ENCODE data around the gene RABGGTB.
"Not testable (repeated sequence)": the region's sequence is repeated elsewhere in the genome, so short reads cannot be mapped to it uniquely, and the experiment has no call there.

The RABGGTB gene

GRCh38 chr1:75796376-75797272, 10.6 kb downstream of the RABGGTB start, which contains the start of gene MSH4:
Gene MSH4 (plus strand): TSS chr1:75796882. CDS start chr1:75796986, 104 bp downstream.
- DNase-seq: no peak

DNA sequence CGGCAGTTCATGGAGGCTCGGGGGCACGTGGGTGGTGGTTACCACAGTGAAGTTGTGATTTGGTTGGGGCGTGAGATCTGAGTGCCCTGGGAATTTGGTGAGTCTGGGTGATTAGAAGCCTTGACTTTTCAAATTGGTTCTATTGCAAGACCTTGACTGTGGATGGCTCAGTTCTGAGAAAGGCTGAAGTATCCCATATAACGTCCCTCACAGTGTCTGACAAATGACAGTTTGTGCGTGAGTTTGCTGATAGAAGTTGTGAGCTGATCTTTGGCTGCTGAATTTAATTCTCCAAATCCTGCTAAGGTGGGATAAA, 11.2 kb downstream of the RABGGTB start:
- no peak for DNase-seq

GRCh38 chr1:75797606-75798216, 11.7 kb downstream of the RABGGTB start:
- DNase-seq: no peak

GRCh38 chr1:75801480-75801879, 15.4 kb downstream of the RABGGTB start:
- DNase-seq: not testable (repeated sequence)

GRCh38 chr1:75808921-75809320, 22.9 kb downstream of the RABGGTB start:
- DNase-seq: no peak

DNA sequence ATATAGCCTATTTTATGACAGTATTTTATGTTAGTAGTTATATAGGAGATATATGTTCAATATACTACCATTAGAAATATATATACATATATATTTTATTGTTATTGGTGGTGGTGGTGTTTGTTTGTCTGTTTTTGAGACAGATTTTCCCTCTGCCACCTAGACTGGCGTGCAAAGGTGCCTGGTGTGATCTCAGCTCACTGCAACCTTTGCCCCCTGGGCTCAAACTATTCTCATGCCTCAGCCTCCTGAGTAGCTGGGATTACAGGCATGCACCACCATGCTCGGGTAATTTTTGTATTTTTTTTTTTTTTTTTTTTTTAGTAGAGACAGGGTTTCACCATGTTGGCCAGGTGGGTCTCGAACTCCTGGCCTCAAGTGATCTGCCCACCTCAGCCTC, 24.1 kb downstream of the RABGGTB start:
- DNase-seq: not testable (repeated sequence)

DNA sequence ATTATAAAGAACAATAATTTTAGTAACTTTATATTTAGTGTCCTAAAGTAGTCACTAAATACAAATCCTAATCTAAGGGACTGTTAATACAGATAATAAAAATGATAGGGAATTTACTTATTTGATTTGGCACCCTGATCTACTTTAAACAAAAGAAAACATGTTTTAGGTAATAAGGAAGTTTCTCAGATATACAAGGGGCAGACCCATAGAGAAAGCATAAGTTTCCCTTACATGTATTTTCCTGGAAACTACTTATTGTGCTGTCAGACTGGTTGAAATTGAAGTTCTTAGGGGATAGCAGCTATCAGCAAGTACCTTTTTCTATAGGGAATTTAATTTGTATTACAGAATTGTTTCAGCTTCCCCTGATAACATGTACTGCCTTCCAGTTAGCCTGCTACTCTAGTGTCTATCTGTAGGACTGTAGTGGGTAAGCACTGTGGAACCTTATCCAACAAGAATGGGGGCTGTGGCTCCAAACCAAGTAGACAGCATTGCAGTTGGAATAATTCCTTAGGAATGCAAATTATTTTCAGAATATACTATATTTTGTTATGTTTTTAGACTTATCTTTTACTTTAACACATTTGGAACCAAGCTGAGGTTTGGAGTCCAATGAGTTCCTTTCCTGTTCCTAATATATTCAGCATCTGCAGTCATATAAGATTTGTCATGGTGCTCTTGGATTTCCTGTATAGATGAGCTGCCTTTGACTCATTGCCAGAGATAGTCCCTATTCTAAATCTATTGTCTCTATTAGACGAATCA, 25.3 kb downstream of the RABGGTB start:
- no peak for DNase-seq

DNA sequence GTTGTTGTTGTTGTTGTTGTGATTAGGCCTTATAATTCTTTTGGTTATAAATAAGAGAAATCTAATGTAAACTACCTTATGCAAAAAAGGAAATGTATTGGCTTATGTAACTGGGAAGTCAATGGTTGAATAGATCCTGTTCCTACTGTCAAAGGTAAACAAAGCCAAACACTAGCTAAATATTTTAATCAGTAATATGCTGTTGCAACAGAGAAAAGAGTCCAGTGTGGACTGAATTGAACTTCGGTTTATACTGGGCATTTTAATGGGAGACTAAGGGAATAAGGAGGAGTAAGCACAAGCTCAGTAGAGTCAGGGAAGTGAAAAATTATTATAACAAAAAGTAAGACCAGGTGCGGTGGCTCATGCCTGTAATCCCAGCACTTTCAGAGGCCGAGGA, 26.0 kb downstream of the RABGGTB start:
- DNase-seq: no peak

- DNase-seq: not testable (repeated sequence)
Measured at GRCh38 chr1:75823596-75823995, 37.5 kb downstream of the RABGGTB start.

GRCh38 chr1:75836528-75837100, 50.6 kb downstream of the RABGGTB start:
- DNase-seq: no peak

GRCh38 chr1:75838079-75838478, 52.0 kb downstream of the RABGGTB start:
- DNase-seq: no peak

- DNase-seq: no peak
Measured at GRCh38 chr1:75841421-75841820, 55.4 kb downstream of the RABGGTB start.

All from NCI-H1930 (cell line).